Testis (tissue), 3 donors: Measurements from ENCODE around the gene CCDC158. TPM values are rescaled to one million over a fixed set of nuclear protein-coding genes. Genes with fewer than 3 reads are reported as not detected.
"Not testable (repeated sequence)": the region's sequence is repeated elsewhere in the genome, so short reads cannot be mapped to it uniquely, and the experiment has no call there.

Experiments used
- DNase-seq: peaks from one replicate; pipeline ENCODE4 v3.0.0-alpha.2; 2019
- H3K27ac ChIP-seq, 2 donors: fragments of 200-600 bp; sonication (generic); one replicate each; pipeline ENCODE4 v1.5.1; 2019
- H3K27me3 ChIP-seq: fragments of 200-600 bp; sonication (generic); one replicate; pipeline ENCODE4 v1.5.1; 2019
- H3K36me3 ChIP-seq: fragments of 200-600 bp; sonication (generic); one replicate; pipeline ENCODE4 v1.5.1; 2017; ENCODE audit warnings: low read depth; ENCODE audit errors: missing control alignments
- H3K4me1 ChIP-seq: fragments of 200-600 bp; sonication (generic); one replicate; pipeline ENCODE4 v1.5.1; 2019
- H3K4me3 ChIP-seq, 2 donors: fragments of 200-600 bp; sonication (generic); one replicate each; pipeline ENCODE4 v1.5.1; 2017 to 2019
- H3K9me3 ChIP-seq: fragments of 200-600 bp; sonication (generic); one replicate; pipeline ENCODE4 v1.5.1; 2017
- POLR2A ChIP-seq: fragments of 450-650 bp; IDR thresholded peaks from one replicate; pipeline ENCODE4 v1.6.1; 2017; ENCODE audit warnings: antibody characterized with exemption, mild to moderate bottlenecking, moderate library complexity
- WGBS, 2 donors: methylation state at CpG; one replicate each; pipeline ENCODE4 v1.1.5; 2018; 5-methylcytosine and 5-hydroxymethylcytosine counted together
- intact Hi-C: fragments of 100-400 bp; cut with DNase I; formaldehyde crosslinking; loops from one replicate; pipeline ENCODE4 v1.15.1; 2023; ENCODE audit warnings: low total_unique reads
- polyA plus RNA-seq: library from polyadenylated mRNA; stranded (reverse); fragments of 350-450 nt; fragmentation: Illumina TruSeq; extraction: RNeasy Lipid Tissue Mini Kit (QIAGEN cat#74804); gene quantifications from one replicate; pipeline ENCODE4 v1.2.3, GENCODE V29; 2014; ENCODE audit warnings: low read depth, low replicate concordance; ENCODE audit not compliant: insufficient read depth
- total RNA-seq, 2 donors: library from RNA; depleted of rRNA; stranded (reverse); fragments of >200 nt; gene quantifications; one replicate each; pipeline ENCODE4 v1.2.3, GENCODE V29; 2016
- TF ChIP-seq, protein P1 (sequence below), 3 experiments: fragments of 450-650 bp in 2 of 3; fragments of 200-600 bp in 1 of 3; sonication (generic) in 1 of 3; IDR thresholded peaks; one replicate each; pipeline ENCODE4 v1.5.1; 2016 to 2019; ENCODE audit warnings: antibody characterized with exemption in 3 of 3, mild to moderate bottlenecking in 2 of 3, moderate library complexity in 1 of 3

The CCDC158 gene
- total and polyA plus RNA-seq, 3 donors from 2014 or later = 20.0 to 51.9 (median 39.2) TPM

DNA sequence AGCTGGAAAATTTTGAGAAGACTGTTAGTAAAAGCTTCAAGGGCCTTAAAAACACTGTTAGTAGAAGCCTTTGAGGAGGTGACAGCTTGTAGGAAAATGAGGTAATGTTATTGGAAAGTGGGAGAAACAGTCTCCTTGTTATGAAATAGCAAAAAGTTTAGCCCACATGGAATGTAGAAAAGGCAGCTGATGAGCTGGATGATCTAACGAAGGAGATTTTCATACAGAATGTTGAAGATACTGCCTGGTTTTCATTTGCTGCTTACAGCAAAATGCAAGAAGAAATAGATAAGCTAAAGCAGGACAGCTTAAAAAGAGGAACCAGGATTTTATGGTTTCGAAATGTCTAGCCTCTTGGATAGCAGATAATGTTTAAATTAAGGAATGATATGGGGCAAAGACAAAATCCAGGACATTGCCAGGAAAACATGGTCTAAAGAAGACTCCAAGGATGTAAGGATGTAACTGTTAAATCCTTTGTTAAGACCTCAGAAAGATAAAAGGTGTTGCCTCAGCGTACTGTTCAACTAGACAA lies 124.6 kb downstream of the CCDC158 start:
- H3K9me3 ChIP-seq = no peaks in the 10 kb centered on the region
- intact Hi-C loops = no loop called here
- TF ChIP-seq POLR2A = no peak
- TF ChIP-seq, protein P1, sequence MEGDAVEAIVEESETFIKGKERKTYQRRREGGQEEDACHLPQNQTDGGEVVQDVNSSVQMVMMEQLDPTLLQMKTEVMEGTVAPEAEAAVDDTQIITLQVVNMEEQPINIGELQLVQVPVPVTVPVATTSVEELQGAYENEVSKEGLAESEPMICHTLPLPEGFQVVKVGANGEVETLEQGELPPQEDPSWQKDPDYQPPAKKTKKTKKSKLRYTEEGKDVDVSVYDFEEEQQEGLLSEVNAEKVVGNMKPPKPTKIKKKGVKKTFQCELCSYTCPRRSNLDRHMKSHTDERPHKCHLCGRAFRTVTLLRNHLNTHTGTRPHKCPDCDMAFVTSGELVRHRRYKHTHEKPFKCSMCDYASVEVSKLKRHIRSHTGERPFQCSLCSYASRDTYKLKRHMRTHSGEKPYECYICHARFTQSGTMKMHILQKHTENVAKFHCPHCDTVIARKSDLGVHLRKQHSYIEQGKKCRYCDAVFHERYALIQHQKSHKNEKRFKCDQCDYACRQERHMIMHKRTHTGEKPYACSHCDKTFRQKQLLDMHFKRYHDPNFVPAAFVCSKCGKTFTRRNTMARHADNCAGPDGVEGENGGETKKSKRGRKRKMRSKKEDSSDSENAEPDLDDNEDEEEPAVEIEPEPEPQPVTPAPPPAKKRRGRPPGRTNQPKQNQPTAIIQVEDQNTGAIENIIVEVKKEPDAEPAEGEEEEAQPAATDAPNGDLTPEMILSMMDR (IDR thresholded peaks at IDR 0.05) = no peak
- H3K27ac ChIP-seq = no peak overlapping the region
- 90 to 91% methylated on average over 3 of the region's 3 CpGs for WGBS, 2 donors
- DNase-seq = no peak
- H3K27me3 ChIP-seq = no peaks in the 10 kb centered on the region
- H3K4me3 ChIP-seq = no peak overlapping the region
- no peaks in the 10 kb centered on the region for H3K36me3 ChIP-seq
- H3K4me1 ChIP-seq = no peaks in the 10 kb centered on the region

DNA sequence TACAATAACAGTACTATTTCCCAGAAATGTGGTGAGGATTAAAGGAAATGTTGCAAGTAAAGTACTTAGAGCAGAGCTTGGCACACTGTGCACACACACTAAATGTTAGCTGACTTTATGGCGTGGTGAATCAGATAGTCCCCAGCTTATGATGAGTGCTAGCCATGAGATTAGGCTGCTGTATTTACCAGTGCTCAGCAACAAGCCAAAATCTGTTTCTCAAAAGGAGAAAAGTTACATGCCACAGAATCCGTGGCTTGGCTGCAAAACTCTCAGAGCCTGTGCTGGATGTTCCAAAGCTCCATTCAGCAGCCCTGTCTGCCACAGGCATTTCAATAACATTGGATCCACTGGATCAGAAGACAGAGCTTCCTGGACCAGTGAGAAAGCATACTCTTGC lies 127.2 kb downstream of the CCDC158 start:
- H3K27me3 ChIP-seq = no peaks in the 10 kb centered on the region
- H3K9me3 ChIP-seq = no peaks in the 10 kb centered on the region
- H3K4me3 ChIP-seq = no peak overlapping the region
- WGBS, 2 donors = 55 to 60% methylated on average over 2 of the region's 2 CpGs
- DNase-seq = no peak
- H3K36me3 ChIP-seq = no peaks in the 10 kb centered on the region
- H3K4me1 ChIP-seq = no peaks in the 10 kb centered on the region
- intact Hi-C loops = no loop called here
- no peak for TF ChIP-seq POLR2A
- TF ChIP-seq, protein P1 (IDR thresholded peaks at IDR 0.05) = no peak
- H3K27ac ChIP-seq = no peak overlapping the region

DNA sequence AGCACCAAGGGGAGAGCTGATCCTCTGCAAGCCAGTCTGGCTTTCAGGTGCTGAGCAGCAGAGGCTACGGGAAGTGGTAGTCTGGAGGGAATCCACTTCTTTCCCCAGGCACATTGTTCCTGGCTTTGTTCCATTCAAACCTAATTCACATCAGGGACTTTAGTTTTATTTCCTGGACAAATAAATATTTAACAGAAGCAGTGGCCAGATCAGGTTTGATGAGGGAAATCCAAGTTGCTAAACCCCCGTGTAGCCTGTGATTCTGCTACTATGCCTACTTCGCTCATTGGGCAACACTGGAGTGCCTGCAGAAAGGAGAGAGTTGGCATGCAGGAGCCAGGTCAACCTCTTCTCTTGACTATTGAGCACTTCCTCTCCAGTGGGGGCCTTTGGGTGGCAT lies 128.2 kb downstream of the CCDC158 start:
- H3K36me3 ChIP-seq = no peaks in the 10 kb centered on the region
- no peak overlapping the region for H3K4me3 ChIP-seq
- intact Hi-C loops = no loop called here
- H3K9me3 ChIP-seq = no peaks in the 10 kb centered on the region
- H3K4me1 ChIP-seq = no peaks in the 10 kb centered on the region
- no peaks in the 10 kb centered on the region for H3K27me3 ChIP-seq
- DNase-seq = no peak
- TF ChIP-seq, protein P1 (IDR thresholded peaks at IDR 0.05) = no peak
- no peak for TF ChIP-seq POLR2A
- no peak overlapping the region for H3K27ac ChIP-seq
- WGBS, 2 donors = 91 to 93% methylated on average over 3 of the region's 3 CpGs

DNA sequence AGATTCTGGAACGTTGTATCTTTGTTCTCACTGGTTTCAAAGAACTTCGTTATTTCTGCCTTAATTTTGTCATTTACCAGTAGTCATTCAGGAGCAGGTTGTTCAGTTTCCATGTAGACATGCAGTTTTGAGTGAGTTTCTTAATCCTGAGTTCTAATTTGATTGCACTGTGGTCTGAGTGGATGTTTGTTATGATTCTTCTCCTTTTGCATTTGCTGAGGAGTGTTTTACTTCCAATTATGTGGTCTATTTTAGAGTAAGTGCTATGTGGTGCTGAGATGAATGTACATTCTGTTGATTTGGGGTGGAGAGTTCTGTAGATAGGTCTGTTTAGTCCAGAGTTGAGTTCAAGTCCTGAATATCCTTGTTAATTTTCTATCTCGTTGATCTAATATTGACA lies 133.1 kb downstream of the CCDC158 start:
- H3K4me1 ChIP-seq, intact Hi-C loops, H3K4me3 ChIP-seq, H3K36me3 ChIP-seq, H3K27ac ChIP-seq, DNase-seq, H3K27me3 ChIP-seq, H3K9me3 ChIP-seq: not testable (repeated sequence)
- WGBS, 2 donors = 92 to 94% methylated on average over 3 of the region's 3 CpGs

DNA sequence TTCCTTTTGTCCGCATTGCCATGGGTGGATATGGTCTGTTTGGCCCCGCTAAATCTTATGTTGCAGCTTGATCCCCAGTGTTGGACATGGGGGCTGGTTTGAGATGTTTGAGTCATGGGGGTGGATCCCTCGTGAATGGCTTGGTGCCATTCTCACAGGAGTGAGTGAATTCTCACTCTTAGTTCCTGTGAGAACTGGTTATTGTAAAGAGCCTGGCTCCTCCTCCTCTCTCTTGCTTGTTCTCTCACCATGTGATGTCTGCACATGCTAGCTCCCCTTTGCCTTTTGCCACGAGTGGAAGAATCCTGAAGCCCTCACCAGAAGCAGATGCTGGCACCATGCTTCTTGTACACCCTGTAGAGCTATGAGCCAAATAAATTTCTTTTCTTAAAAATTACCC lies 137.0 kb downstream of the CCDC158 start:
- no peak for DNase-seq
- Histone ChIP-seq H3K9me3 (no peaks in the 10 kb centered on the region), H3K4me1 (no peaks in the 10 kb centered on the region), H3K4me3 (no peak overlapping the region), H3K27ac (no peak overlapping the region), H3K27me3 (no peaks in the 10 kb centered on the region), H3K36me3 (no peaks in the 10 kb centered on the region)
- intact Hi-C loops = no loop called here
- WGBS, 2 donors = 74 to 77% methylated on average over 4 of the region's 4 CpGs
- TF ChIP-seq, protein P1 (IDR thresholded peaks at IDR 0.05) = no peak
- TF ChIP-seq POLR2A = no peak
